Suprapubic skin (tissue), 3 donors: ENCODE data around the gene GNAI1.

Source experiments
- CTCF ChIP-seq, 2 donors: fragments of 200-600 bp in 1 of 2; fragments of 450-650 bp in 1 of 2; sonication (generic) in 1 of 2; IDR thresholded peaks; one replicate each; pipeline ENCODE4 v1.5.1; 2016 to 2019; ENCODE audit warnings: antibody characterized with exemption in 2 of 2, mild to moderate bottlenecking in 1 of 2, moderate library complexity in 1 of 2
- POLR2A ChIP-seq, 2 donors: fragments of 450-650 bp; IDR thresholded peaks; one replicate each; pipeline ENCODE4 v1.6.1; 2017; ENCODE audit warnings: antibody characterized with exemption in 2 of 2, mild to moderate bottlenecking in 2 of 2, moderate library complexity in 2 of 2

GRCh38 chr7:80249184-80249583 is 114.6 kb downstream of the GNAI1 start:
- TF ChIP-seq CTCF (IDR thresholded peaks at IDR 0.05) (no peak), POLR2A (IDR thresholded peaks at IDR 0.05) (no peak)
